GM12875 (cell line): Measurements from ENCODE around the gene RFX2.
"Not testable (repeated sequence)": the region's sequence is repeated elsewhere in the genome, so short reads cannot be mapped to it uniquely, and the experiment has no call there.

Source experiments
- H3K4me3 ChIP-seq: one replicate; pipeline ENCODE4 v1.5.1; 2011; ENCODE audit warnings: low read depth, low read length, control low read depth
- TF ChIP-seq, protein P1 (sequence below): IDR thresholded peaks from 2 replicates; pipeline ENCODE4 v1.5.1; 2011; ENCODE audit warnings: low read depth, mild to moderate bottlenecking, control low read depth, inconsistent platforms, low read length, moderate library complexity, borderline replicate concordance; ENCODE audit not compliant: insufficient read depth

Gene RFX2

DNA sequence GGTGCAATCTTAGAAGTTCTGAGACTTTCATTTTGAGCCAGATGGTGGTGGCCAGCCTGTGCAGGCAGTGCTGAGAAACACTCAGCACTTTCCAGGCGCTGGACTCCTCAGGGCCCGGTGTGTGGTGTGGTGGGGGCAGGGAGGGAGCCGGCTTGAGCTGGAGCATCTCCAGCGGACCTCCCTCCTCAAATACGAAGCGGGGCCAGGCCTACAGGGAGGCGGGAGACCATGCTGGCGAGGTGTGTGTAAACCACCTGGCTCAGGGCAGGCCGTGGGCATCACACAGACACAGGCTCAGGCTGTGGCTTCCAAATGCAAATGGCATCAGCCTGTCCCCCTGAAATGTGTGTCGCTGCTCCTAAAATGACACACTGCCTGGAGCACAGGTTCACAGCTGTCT is 99.1 kb downstream of the RFX2 start:
- TF ChIP-seq, protein P1, sequence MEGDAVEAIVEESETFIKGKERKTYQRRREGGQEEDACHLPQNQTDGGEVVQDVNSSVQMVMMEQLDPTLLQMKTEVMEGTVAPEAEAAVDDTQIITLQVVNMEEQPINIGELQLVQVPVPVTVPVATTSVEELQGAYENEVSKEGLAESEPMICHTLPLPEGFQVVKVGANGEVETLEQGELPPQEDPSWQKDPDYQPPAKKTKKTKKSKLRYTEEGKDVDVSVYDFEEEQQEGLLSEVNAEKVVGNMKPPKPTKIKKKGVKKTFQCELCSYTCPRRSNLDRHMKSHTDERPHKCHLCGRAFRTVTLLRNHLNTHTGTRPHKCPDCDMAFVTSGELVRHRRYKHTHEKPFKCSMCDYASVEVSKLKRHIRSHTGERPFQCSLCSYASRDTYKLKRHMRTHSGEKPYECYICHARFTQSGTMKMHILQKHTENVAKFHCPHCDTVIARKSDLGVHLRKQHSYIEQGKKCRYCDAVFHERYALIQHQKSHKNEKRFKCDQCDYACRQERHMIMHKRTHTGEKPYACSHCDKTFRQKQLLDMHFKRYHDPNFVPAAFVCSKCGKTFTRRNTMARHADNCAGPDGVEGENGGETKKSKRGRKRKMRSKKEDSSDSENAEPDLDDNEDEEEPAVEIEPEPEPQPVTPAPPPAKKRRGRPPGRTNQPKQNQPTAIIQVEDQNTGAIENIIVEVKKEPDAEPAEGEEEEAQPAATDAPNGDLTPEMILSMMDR: no peak
- no peak overlapping the region for H3K4me3 ChIP-seq

DNA sequence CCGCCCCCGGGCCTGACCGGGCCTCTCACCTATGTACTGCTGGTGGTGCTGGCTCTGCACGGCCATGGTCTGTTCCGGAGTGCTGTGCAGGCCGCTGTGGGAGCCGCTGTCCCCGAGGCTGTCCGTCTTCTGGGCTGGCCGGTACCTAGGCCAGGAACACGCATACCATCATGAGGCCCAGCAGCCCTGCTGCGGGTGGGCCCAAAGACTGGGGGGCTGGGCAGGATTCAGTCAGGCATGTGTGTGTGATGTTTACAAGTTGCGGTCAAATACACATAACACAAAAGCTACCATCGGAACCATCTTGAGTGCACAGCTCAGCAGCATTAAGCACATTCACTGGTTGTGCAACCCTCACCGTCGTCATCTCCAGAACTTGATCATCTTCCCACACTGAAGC is 100.2 kb downstream of the RFX2 start:
- TF ChIP-seq, protein P1: no peak
- H3K4me3 ChIP-seq: no peak overlapping the region

- no peak overlapping the region for H3K4me3 ChIP-seq
- TF ChIP-seq, protein P1: no peak
Measured at GRCh38 chr19:6007866-6008265, 102.4 kb downstream of the RFX2 start.

GRCh38 chr19:6006896-6007295 is 103.4 kb downstream of the RFX2 start:
- TF ChIP-seq, protein P1: no peak
- H3K4me3 ChIP-seq: no peak overlapping the region

GRCh38 chr19:6006070-6006446 is 104.2 kb downstream of the RFX2 start:
- H3K4me3 ChIP-seq: not testable (repeated sequence)

GRCh38 chr19:6005321-6006069 is 104.8 kb downstream of the RFX2 start:
- TF ChIP-seq, protein P1: no peak
- H3K4me3 ChIP-seq: no peak overlapping the region

DNA sequence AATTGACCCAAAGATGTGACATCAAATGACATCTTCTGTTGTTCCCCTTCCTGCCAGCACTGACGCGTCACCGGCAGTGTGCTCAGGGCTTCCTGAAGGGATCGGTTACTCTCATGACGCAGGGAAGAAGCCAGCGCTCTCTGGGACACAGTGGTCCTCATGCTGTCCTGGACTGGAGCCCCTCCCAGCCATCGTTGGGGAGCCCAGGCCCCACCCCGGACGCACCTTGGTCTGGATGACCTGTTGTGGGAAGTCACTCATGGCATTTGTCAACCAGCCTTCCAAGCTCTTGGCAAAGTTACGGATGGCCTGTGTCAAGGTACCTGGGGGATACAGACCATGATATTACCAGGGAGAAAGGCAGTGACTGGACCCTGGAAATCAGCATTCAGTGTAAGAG is 106.3 kb downstream of the RFX2 start:
- TF ChIP-seq, protein P1: no peak
- no peak overlapping the region for H3K4me3 ChIP-seq

DNA sequence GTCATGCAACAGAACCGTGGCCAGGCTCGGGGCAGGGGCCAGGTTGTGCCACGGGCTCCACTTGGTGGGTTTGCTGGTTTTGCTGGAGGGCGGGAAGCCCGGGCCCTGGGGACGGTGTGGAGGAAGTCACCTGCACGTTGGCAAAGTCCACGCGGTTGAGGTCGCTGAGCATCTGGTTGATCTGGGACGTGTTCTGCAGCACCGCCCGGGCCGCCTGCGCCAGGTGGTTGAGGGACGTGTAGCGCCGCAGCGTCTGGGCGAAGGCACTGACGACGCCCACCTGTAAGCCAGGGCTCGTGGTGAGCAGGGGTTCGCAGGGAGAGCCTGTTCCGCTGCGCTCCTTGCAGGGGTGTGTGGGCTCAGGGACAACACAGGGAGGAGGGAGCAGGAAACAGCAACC is 107.7 kb downstream of the RFX2 start:
- TF ChIP-seq, protein P1: no peak

More for the DNA sequence above, 107.7 kb downstream of the RFX2 start:
- no peak overlapping the region for H3K4me3 ChIP-seq
